Amygdala (tissue), 56 donors: ENCODE data around the gene SLC16A12.
"Not testable (repeated sequence)": the region's sequence is repeated elsewhere in the genome, so short reads cannot be mapped to it uniquely, and the experiment has no call there.

Experiments
- DNase-seq, 56 donors: peaks; one replicate each; lab custom pipeline; 2025; lab: John Stamatoyannopoulos, UW

Gene SLC16A12

GRCh38 chr10:89549510-89549909, 14.1 kb upstream of the SLC16A12 start:
- DNase-seq = no peak

- DNase-seq = no peak
Measured at GRCh38 chr10:89548673-89549072, 13.3 kb upstream of the SLC16A12 start.

GRCh38 chr10:89547853-89548513, 12.6 kb upstream of the SLC16A12 start:
- no peak for DNase-seq

GRCh38 chr10:89546651-89547050, 11.3 kb upstream of the SLC16A12 start:
- not testable (repeated sequence) for DNase-seq

GRCh38 chr10:89543841-89544240, 8.4 kb upstream of the SLC16A12 start:
- no peak for DNase-seq

- no peak for DNase-seq
Measured at GRCh38 chr10:89540420-89540949, 5.1 kb upstream of the SLC16A12 start.

- no peak for DNase-seq
Measured at GRCh38 chr10:89537364-89537763, 2.0 kb upstream of the SLC16A12 start.

GRCh38 chr10:89536013-89536354, 590 bp upstream of the SLC16A12 start:
- no peak for DNase-seq

GRCh38 chr10:89534826-89535166, 598 bp downstream of the SLC16A12 start:
- DNase-seq = no peak

GRCh38 chr10:89532476-89532875, 2.9 kb downstream of the SLC16A12 start:
- DNase-seq = no peak

GRCh38 chr10:89531359-89531758, 4.0 kb downstream of the SLC16A12 start:
- DNase-seq = no peak

- not testable (repeated sequence) for DNase-seq
Measured at GRCh38 chr10:89529711-89530110, 5.7 kb downstream of the SLC16A12 start.

- DNase-seq = no peak
Measured at GRCh38 chr10:89526358-89526757, 9.0 kb downstream of the SLC16A12 start.

GRCh38 chr10:89525556-89525955, 9.8 kb downstream of the SLC16A12 start:
- no peak for DNase-seq

GRCh38 chr10:89524279-89524678, 11.1 kb downstream of the SLC16A12 start:
- no peak for DNase-seq

- DNase-seq = no peak
Measured at GRCh38 chr10:89523274-89523673, 12.1 kb downstream of the SLC16A12 start.

- DNase-seq = no peak
Measured at GRCh38 chr10:89522463-89522862, 12.9 kb downstream of the SLC16A12 start.

- no peak for DNase-seq
Measured at GRCh38 chr10:89521368-89521767, 14.0 kb downstream of the SLC16A12 start.

- no peak for DNase-seq
Measured at GRCh38 chr10:89520706-89521105, 14.7 kb downstream of the SLC16A12 start.

GRCh38 chr10:89518876-89519842, 16.2 kb downstream of the SLC16A12 start:
- DNase-seq = no peak

- no peak for DNase-seq
Measured at GRCh38 chr10:89518108-89518507, 17.3 kb downstream of the SLC16A12 start.
